Measurements from ENCODE around the gene CLTRN. TPM values are rescaled to one million over a fixed set of nuclear protein-coding genes. Genes with fewer than 3 reads are reported as not detected.

CLTRN gene
- total and polyA plus RNA-seq, 2 donors (not counting 3 experiments of a cell fraction or from before 2014, with no cell fraction given): 0.04 TPM; not detected in 1

- ChIA-PET POLR2A (no interaction called here), CTCF (no interaction called here)
- no peaks in the 10 kb centered on the region for H4K20me1 ChIP-seq (replicated peaks; ENCODE audit: control insufficient read depth, extremely low read depth, insufficient read depth, low read length)
- intact Hi-C loops (cut with micrococcal nuclease) (no loop called here), dilution Hi-C loops (cut with MboI; ENCODE audit: extremely low pct_ligation_motif_present, low sequenced_read_pairs) (no loop called here)
- no peak overlapping the region for H3K27ac ChIP-seq (ENCODE audit: insufficient read depth, low read depth, low read length)
- H3K36me3 ChIP-seq (ENCODE audit: control insufficient read depth in 2 of 2, extremely low read depth in 1 of 2, insufficient read depth in 2 of 2, low read length in 2 of 2): no peaks in the 10 kb centered on the region
- H3K9me1 ChIP-seq (replicated peaks; ENCODE audit: control insufficient read depth, extremely low read depth, insufficient read depth, low read length): no peaks in the 10 kb centered on the region
- no peaks in the 10 kb centered on the region for H3K79me2 ChIP-seq (ENCODE audit: control insufficient read depth, insufficient read depth, low read length)
- TF ChIP-seq FOS (IDR thresholded peaks at IDR 0.05; ENCODE audit: borderline replicate concordance, insufficient read depth, low read length) (no peak), POLR2A (IDR thresholded peaks at IDR 0.05; ENCODE audit: low read depth, low read length) (no peak), CTCF (IDR thresholded peaks at IDR 0.05; ENCODE audit: extremely low read depth in 1 of 2, insufficient read depth in 1 of 2, low read depth in 1 of 2, low read length in 2 of 2) (no peak), JUN (IDR thresholded peaks at IDR 0.05; ENCODE audit: borderline replicate concordance, insufficient read depth, insufficient read length, low read depth) (no peak), MYC (IDR thresholded peaks at IDR 0.05; ENCODE audit: low read depth, low read length) (no peak), MAX (IDR thresholded peaks at IDR 0.05; ENCODE audit: insufficient read depth, insufficient read length) (no peak), EZH2 (IDR thresholded peaks at IDR 0.05; ENCODE audit: borderline replicate concordance, low read depth, low read length, severe bottlenecking) (no peak), GATA2 (IDR thresholded peaks at IDR 0.05; ENCODE audit: insufficient read depth, insufficient read length, low read depth, low read length) (no peak), POLR2AphosphoS5 (IDR thresholded peaks at IDR 0.05; ENCODE audit: insufficient read depth, low read depth, low read length) (no peak)
- H2AFZ ChIP-seq (ENCODE audit: low read depth, low read length): no peak overlapping the region
- DNase-seq (ENCODE audit: low read depth, low spot score) (no peak), FAIRE-seq (peak; percentile 35)
- H3K9ac ChIP-seq (replicated peaks; ENCODE audit: extremely low read depth, insufficient read depth, low read length): no peak overlapping the region
- H3K9me3 ChIP-seq (replicated peaks; ENCODE audit: control insufficient read depth, insufficient read depth, low read length): no peaks in the 10 kb centered on the region
- H3K4me3 ChIP-seq (replicated peaks in 1 of 3; ENCODE audit: insufficient read depth in 1 of 3, low read depth in 1 of 3, low read length in 3 of 3): no peak overlapping the region
- no peaks in the 10 kb centered on the region for H3K4me1 ChIP-seq (ENCODE audit: control insufficient read depth, extremely low read depth, insufficient read depth, low read length)
- H3K27me3 ChIP-seq (ENCODE audit: control insufficient read depth in 2 of 2, insufficient read depth in 2 of 2, low read length in 2 of 2): peaks cover 1 to 3% of the 10 kb centered on the region in 2 experiments
- no peak overlapping the region for H3K4me2 ChIP-seq (ENCODE audit: insufficient read depth, low read length)
- no TSS peak for BruUV-seq (replicated peaks)
Observed at GRCh38 chrX:15623054-15623453, 41.6 kb downstream of the CLTRN start.
